HG03521 (cell line): ENCODE data around the gene SSRP1.

ENCODE experiments used
- ATAC-seq: cut with Tn5 transposase; IDR thresholded peaks from one replicate; pipeline ENCODE4 v1.9.1; 2021; ENCODE audit warnings: mild to moderate bottlenecking, moderate library complexity; ENCODE audit not compliant: unreplicated experiment

SSRP1 gene

DNA sequence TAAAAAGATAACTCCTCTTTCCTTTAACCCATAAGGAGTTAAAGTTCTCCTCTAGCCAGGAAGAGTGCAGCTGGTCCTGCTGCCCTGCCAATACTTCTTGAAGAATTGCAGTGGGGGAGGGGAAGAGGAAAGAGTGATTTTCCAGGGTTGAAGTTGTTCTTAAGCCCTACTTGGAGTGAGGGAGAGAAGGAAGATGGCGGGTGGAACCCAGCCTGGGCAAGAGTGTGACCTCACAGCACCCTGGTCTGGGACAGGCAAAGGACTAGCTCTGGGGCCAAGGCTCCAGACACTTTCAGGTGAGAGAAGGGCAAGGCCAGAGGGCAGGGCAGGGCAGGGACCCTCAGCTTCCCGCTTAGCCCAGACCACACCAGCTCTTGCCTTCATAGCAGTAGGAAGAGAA lies 17.5 kb downstream of the SSRP1 start:
- no peak for ATAC-seq

- ATAC-seq = no peak
Measured at GRCh38 chr11:57316017-57316416, 19.7 kb downstream of the SSRP1 start.

GRCh38 chr11:57315491-57315890 lies 20.2 kb downstream of the SSRP1 start:
- no peak for ATAC-seq

DNA sequence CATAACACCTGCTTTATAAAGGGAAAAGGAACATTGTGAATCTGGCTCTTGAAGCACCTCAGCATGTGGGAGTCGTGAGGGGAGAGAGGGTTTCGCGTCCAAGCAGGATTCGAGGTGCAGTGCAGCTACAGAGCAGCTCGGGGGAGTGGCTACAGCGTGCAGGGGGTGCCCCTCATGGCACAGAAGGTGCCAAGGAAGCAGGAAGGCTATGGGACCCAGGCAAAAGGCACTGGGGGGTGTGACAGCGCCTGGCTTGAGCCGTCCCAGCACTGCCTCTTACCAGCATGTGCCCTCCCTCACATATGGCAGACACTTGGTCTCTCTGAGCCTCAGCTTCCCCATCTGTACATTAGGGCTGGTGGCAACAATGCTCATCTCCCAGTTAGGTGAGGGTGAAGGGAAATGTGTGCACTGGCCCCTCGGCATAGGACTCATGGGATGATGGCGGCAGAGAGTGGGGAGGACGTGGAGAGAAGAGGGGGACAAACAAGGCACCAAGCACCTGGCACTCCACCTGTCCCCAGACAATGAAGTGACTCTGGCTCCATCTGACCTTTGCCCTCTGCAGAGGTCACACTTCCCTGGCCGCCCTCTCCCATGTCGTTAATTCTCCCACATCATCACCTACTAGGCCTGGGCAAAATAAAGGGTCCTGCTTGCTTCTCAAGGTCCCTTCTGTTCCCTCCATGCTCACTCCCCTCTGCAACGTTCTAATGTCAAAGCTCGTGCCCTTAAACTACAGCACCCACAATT lies 21.3 kb downstream of the SSRP1 start:
- no peak for ATAC-seq

DNA sequence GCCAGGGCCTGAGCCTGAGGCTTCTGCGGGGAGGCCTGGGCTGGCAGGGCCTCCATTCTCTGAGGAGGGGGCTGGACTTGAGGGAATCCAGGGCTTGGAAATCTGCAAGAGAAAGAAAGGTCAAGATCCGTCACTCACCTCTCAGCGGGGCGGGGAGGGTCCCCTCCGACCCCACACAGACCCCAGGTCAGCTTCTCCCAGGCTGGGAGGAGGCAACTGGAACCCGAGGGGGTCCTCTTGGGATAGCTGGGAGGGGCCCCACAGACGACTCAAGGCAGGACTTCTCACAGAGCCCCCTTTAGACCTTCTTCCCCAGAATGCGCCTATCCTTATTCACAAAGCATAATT lies 21.9 kb downstream of the SSRP1 start:
- ATAC-seq = no peak

DNA sequence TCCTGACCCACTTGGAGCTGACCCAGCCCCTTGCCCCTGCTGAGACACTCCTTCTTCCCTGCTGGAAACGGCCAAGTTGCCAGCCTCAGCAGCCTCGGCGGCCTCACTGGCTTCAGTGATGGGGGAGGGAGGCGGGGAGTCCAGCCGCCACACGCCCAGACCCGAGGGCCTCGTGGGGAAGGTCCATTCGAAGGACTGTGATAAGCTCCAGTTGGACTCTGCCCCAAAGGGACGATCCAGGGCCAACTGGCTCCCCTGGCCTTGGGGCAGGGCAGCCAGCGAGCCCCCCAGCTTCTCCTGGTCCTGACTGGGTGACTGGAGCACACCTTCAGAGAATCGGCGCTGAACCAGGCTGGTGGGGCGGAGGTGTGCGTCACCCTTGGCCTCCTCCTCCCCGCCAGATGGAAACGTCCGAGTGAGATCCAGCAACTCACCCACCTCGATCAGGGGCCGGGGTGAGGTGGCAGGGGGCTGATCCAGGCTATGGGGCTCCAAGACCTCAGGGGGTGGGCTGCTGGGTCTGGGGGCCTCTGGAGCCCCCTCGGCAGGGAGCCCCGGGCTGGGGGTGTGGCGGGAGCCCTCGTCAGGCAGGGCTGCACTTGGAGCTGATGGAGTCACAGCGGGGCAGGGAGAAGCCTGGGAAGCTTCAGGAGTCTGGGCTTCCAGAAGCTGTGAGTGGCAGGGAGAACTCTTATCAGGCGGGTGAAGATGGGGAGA lies 22.5 kb downstream of the SSRP1 start:
- ATAC-seq = no peak

DNA sequence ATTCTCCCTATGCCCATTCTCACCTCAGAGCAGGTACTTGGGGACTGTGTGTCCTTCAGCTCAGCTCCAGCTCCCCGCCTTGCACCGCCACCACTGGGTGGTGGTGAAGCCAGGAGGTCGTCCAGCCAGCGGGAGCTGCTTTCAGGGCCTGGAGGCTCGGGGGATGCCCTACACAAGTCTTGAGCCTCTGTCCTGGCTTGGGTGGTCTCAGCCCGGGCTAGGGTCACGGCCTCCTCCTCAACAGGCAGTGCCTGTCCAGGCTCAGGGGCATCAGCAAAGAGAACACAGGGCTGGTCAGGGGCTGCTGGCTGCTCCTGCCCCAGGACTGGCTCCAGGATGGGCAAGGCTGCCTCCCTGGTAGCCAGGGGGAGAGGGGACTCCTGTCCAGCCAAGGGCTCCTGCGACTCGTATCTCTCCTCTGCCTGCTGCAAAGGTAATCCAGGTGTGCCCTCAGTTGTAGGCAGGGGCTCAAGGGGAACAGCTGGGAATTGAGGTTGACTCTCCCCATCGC lies 23.1 kb downstream of the SSRP1 start:
- no peak for ATAC-seq

- peak; percentile 74 for ATAC-seq
Measured at GRCh38 chr11:57311109-57311936, 24.4 kb downstream of the SSRP1 start.

- no peak for ATAC-seq
Measured at GRCh38 chr11:57310630-57311086, 25.0 kb downstream of the SSRP1 start.

DNA sequence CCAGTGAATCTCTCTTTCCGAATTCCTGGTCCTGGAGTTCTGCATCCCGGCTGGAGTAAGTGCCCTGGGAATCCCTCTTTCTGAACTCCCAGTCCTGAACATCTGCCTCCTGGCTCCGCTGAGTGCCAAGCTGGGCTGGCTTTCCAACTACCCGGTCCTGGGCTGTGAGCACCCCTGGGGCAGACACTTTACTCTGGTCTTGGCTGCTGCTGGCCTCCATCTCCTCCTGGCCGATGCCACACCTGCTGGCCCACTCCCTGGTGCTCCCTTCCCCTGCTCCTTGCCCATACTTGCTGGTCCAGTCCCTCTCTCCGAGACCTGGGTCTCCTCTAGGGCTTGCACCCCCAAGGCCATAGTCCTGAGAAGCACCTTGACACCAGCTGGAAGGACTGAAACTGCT lies 25.6 kb downstream of the SSRP1 start:
- ATAC-seq = no peak

DNA sequence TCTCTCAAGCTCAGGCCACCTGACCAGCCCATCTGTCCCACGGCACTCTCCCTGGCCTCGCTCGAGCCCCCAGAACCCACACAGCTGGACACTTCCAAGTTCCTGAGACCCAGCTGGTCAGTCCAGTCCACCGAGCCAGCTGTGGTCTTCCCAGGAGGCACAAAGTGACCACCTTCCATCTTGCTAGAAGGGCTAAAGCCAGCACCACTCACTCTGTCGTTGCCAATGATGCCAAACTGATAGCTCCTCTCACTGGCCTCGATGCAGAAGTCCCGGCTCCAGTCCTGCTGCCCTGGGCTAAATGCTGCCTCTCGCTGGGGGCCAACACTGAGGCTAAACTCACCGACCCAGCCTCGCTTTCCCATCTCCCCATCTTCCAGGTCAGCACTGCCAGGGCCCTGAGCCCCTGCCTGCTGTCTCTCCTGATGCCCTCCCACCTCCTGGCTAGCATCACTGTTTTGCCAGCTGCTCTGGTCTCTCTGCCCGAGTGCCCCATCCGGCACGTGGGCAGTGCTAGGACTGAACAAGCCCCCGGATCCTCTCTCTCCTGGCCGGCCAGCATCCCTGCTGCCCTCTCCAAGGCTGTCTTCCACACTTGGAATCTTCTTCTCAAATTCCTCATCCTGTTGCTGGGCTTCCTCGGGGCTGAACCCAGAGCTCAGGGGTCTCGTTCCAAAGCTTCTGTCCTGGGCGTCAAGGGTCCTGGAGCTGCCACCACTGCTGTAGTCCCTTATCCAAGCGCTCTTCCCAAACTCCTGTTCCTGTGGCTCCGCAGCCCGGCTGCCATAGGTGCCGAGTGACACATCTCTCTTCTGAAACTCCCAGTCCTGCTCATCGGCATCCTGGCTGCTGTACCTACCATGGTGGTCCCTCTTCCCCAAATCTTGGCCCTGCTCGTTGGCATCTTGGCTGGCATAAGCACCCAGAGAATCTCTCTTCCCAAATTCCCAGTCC lies 26.3 kb downstream of the SSRP1 start:
- no peak for ATAC-seq

- no peak for ATAC-seq
Measured at GRCh38 chr11:57308426-57309060, 27.1 kb downstream of the SSRP1 start.

- ATAC-seq = no peak
Measured at GRCh38 chr11:57307666-57308270, 27.9 kb downstream of the SSRP1 start.

DNA sequence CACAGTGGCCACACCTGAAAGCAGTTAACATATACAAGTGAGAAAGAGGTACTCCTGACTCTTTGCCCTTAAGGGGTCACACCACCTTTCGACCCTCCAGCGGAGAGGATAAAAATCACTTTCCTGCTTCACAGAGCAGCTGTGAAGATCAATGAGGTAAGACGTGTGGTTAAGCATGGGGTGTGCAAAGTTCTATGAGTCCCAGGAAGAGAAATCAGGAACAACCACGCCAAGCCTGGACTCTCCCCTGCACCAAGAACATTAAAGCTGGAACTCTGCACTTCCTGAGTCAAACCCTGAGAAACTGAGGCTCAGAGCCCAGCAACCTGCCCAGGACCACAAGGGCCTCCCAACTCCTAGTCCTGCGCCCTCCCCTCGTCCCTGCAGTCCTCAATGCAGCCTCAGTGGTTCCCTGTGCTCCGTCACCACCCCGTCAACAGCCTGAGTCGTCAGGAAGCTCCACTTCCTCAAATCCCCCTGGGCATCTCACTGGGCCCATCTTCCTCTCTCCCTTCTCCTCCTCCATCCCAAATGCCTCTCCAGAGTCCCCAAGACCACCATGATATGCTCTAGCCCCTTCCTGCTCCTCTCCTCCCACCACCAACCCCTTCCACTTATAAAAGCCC lies 28.6 kb downstream of the SSRP1 start:
- no peak for ATAC-seq

DNA sequence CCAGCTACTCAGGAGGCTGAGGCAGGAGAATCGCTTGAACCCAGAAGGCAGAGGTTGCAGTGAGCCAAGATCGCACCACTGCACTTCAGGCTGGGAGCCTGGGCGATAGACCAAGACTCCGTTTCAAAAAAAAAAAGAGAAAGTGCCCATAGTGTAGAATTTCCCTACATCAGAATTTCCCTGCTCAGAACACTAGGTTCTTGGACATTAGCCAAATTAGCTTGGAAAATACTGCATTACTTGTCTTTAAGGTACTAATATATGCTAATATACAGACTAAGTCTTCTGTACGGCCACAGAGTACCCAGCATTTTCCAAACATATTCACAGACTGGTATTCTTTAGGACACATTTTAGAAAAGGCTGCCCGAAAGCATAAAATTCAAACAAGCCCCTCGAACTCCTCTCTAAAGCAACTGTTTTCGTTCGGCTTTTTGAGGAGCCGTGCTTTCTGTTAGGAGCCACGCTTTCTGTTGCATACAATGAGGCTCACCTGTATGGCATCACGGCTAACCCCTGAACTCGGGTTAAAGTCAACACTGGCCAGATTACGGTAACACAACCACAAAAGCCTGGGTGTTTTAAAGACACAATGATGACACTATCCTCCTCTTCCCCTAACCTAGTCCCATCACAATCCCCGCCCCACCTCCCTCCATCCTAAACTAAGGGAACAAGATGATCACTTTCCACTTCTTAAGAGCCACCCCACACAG lies 29.4 kb downstream of the SSRP1 start:
- no peak for ATAC-seq

DNA sequence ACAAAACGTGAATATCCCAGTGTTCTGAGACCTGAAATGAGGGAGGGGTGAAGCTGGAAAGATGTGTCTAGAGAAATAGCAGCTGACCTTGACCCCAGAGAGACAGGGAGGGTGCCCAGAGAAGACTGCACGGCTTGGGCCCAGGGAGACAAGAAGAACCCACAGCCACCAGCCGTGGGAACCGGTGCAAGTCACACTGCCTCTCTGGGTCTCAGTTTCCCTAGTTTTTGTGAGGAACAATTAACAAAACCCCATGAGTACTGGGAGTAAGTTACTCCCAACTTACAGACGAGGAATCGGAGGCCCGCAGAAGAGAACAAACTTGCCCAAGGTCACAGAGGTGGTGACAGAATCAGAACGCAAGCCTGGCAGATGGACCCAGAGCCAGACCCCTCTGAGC lies 30.2 kb downstream of the SSRP1 start:
- no peak for ATAC-seq

- no peak for ATAC-seq
Measured at GRCh38 chr11:57303990-57304579, 31.6 kb downstream of the SSRP1 start.
